Activated CD4-positive, CD25-positive, alpha-beta regulatory T cell (primary cell): ENCODE data around the gene RAB40B.

ENCODE experiments used
- DNase-seq, 4 experiments: peaks; one replicate each; lab custom pipeline; 2025; lab: John Stamatoyannopoulos, UW

Gene RAB40B

DNA sequence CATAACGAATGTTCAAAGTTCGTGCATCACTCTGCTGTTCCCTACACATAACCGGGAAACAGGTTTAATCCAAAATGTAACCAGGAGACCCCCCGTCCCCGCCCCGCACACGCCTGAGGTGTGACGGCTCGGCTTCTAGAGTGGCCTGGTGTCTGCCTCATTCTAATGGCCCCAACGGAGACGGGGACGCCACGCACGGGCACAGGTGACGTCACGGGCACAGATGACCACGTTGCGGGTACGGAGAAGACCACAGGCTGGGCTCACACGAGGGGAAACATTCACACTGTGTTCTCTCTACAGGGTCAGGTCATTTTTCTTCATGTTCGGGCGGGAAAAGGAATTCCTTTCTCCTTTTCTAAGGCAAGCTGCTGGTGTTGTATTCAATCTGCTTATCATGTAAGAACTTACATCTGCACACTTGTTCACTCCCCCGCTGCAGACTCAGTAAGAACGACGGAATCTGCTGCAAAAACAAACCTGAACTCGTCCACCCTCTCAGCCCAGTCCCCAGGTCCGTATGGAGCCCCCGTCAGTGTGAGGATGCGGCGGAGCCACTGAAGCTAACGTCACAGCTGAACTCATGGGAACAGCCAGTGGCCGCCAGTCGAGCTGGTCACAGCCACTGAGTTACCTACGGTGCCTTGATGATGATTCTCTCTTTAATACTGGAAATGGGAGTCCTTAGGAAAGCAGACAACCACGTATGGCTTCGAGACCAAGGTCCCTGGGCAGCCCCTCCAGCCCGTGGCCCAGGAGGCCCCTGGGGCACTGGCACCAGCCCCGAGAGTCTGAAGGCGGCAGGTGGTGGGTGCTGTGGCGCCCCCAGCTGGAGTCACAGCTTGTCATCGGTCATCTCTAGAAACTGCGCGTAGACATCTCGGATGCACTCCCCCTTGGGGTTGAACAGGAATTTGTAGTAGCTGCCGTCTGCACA, 83.1 kb downstream of the RAB40B start:
- DNase-seq: no peak

GRCh38 chr17:82614095-82614631, 84.3 kb downstream of the RAB40B start:
- no peak for DNase-seq

GRCh38 chr17:82613283-82614094, 85.0 kb downstream of the RAB40B start:
- no peak for DNase-seq

GRCh38 chr17:82611140-82612058, 87.1 kb downstream of the RAB40B start:
- no peak for DNase-seq

GRCh38 chr17:82609655-82610054, 88.8 kb downstream of the RAB40B start:
- no peak for DNase-seq

GRCh38 chr17:82608816-82609215, 89.7 kb downstream of the RAB40B start:
- DNase-seq: no peak

DNA sequence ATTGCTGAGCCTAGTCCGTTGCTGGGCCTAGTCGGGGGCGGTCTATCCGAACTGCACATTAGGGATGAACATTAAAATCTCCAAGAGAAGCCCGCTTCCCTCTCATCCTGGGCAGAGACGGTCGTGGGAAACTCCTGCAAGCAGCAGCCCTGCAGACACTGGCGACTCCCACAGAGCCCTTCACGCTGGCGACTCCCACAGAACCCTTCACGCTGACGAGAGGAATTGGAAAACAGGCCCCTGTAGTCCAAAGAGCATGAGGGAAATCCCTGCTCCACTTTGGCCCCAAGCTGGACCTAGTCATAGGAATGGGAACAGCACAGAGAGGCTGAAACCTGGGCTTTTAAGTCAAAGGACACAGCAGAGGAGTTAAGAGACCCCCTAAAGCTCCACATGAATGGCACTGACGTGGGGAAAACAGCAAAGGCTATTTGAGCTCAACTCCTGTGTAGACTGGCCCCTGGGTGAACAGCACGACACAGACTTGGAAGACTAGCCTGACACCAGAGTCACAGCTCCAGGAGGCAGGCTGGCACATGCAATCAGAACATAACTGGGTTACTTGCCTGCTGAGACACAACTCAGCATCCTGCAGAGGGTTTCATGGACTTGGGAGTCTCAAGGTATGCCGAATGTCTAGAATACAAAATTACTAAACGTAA, 92.4 kb downstream of the RAB40B start:
- no peak for DNase-seq
